Fibroblast of pulmonary artery (primary cell): ENCODE results near the gene NANS.

Experiments
- DNase-seq: peaks from one replicate; pipeline ENCODE4 v3.0.0-alpha.2; 2010; ENCODE audit warnings: low read depth
- H3K4me3 ChIP-seq: replicated peaks from 2 replicates; pipeline ENCODE4 v1.5.1; 2011; ENCODE audit warnings: low read depth, mild to moderate bottlenecking, control low read depth, low read length, moderate library complexity
- CTCF ChIP-seq: IDR thresholded peaks from 2 replicates; pipeline ENCODE4 v1.5.1; 2011; ENCODE audit warnings: mild to moderate bottlenecking, control low read depth, low read length, inconsistent platforms; ENCODE audit errors: missing control alignments

NANS gene

DNA sequence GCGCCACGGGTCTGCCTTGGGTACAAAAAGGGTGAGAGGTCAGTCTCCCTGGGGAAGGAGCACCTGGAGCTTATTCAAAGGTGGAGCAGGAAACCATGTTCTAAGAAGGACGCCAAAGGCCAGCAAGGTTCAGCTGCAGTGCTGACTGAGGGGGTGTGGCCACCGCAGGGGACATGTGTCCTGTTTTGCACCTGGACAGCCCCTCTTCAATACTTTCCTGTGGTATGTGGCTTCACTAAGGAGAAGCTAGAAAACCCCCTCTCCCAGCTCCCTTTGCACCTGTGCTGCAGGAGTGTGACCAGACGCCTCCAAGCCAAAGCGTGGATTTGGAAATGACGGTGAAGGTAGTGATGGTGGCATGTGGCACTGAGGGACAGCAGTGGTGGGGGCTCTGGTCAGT is 38.9 kb downstream of the NANS start:
- H3K4me3 ChIP-seq = no peak overlapping the region
- no peak for TF ChIP-seq CTCF

GRCh38 chr9:98096091-98096490 is 39.6 kb downstream of the NANS start:
- TF ChIP-seq CTCF = no peak
- DNase-seq = no peak
- H3K4me3 ChIP-seq = no peak overlapping the region

More for the DNA sequence above, 38.9 kb downstream of the NANS start:
- no peak for DNase-seq

DNA sequence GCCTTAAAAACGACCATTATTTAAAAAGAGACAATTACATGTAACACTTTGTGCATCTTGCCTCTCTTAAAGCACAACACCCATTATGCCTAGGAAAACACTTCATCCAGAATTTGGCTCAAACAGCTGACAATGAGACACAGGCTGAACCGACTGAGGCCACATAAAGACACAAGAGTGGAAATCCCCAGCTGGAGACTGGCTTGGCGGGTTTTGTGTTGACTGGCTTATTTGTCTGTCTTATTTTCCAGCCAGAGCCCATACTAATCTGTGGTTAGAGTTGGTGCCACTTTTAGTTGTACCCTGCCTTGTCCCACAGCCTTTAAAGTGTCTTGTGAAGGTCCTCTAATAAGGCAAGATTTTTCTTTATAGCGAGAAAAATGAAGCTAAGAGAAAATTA is 41.3 kb downstream of the NANS start:
- H3K4me3 ChIP-seq = no peak overlapping the region
- DNase-seq = no peak
- no peak for TF ChIP-seq CTCF

- TF ChIP-seq CTCF = no peak
- no peak overlapping the region for H3K4me3 ChIP-seq
- DNase-seq = no peak
Observed at GRCh38 chr9:98099346-98099745, 42.8 kb downstream of the NANS start.

- no peak for DNase-seq
- H3K4me3 ChIP-seq = no peak overlapping the region
- TF ChIP-seq CTCF = no peak
Observed at GRCh38 chr9:98099898-98100297, 43.4 kb downstream of the NANS start.

DNA sequence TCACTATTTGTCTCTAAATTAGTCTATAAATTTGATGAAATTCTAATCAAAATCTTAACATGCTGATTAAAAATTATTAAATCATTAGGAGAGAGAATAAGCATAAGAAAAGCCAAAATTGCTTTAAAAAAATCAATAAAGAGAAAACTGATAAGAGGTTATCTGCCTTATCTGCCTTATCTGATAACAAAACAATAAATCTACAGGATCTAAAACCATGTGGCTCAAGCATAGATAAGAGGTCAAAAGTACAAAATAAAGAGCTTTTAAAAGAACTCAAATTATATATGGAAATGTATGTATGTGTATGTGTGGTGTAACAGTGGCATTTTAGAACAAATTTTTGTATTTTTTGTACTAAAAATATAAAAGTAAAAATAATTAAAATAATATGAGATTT is 43.9 kb downstream of the NANS start:
- no peak for DNase-seq
- no peak overlapping the region for H3K4me3 ChIP-seq
- no peak for TF ChIP-seq CTCF

- no peak for TF ChIP-seq CTCF
- H3K4me3 ChIP-seq = no peak overlapping the region
- DNase-seq = no peak
Observed at GRCh38 chr9:98101416-98101815, 44.9 kb downstream of the NANS start.
